Smooth muscle cell (in vitro differentiated cells): ENCODE results near the gene TOM1L2. TPM values are rescaled to one million over a fixed set of nuclear protein-coding genes. Genes with fewer than 3 reads are reported as not detected.

Experiments used
- DNase-seq: peaks from one replicate; lab custom pipeline; 2025; ENCODE audit not compliant: unreplicated experiment; lab: John Stamatoyannopoulos, UW
- H2AFZ ChIP-seq: fragments of 200-600 bp; sonication (generic); 2 replicates; pipeline ENCODE4 v1.6.0; 2016; ENCODE audit warnings: antibody characterized with exemption, low read depth, mild to moderate bottlenecking
- H3F3A ChIP-seq: fragments of 200-600 bp; sonication (generic); 2 replicates; pipeline ENCODE4 v1.6.0; 2017; ENCODE audit warnings: antibody characterized with exemption, low read depth
- H3K27ac ChIP-seq: fragments of 200-600 bp; sonication (generic); 2 replicates; pipeline ENCODE4 v1.5.1; 2016; ENCODE audit warnings: low read depth, mild to moderate bottlenecking
- H3K27me3 ChIP-seq: fragments of 200-600 bp; sonication (generic); 2 replicates; pipeline ENCODE4 v1.6.1; 2016; ENCODE audit warnings: low read depth, mild to moderate bottlenecking
- H3K36me3 ChIP-seq: fragments of 200-600 bp; sonication (generic); 2 replicates; pipeline ENCODE4 v1.5.1; 2016; ENCODE audit warnings: low read depth
- H3K4me1 ChIP-seq: fragments of 200-600 bp; sonication (generic); 2 replicates; pipeline ENCODE4 v1.5.1; 2016; ENCODE audit warnings: low read depth
- H3K4me2 ChIP-seq: fragments of 200-600 bp; sonication (generic); 2 replicates; pipeline ENCODE4 v1.6.0; 2016; ENCODE audit warnings: mild to moderate bottlenecking
- H3K4me3 ChIP-seq: fragments of 200-600 bp; sonication (generic); 2 replicates; pipeline ENCODE4 v1.5.1; 2016; ENCODE audit warnings: mild to moderate bottlenecking
- H3K79me2 ChIP-seq: fragments of 200-600 bp; sonication (generic); 2 replicates; pipeline ENCODE4 v1.6.0; 2016; ENCODE audit warnings: low read depth, mild to moderate bottlenecking
- H3K9ac ChIP-seq: fragments of 200-600 bp; sonication (generic); 2 replicates; pipeline ENCODE4 v1.6.0; 2016; ENCODE audit warnings: low read depth
- H3K9me3 ChIP-seq: fragments of 200-600 bp; sonication (generic); replicated peaks from 2 replicates; pipeline ENCODE4 v1.5.1; 2016; ENCODE audit warnings: low read depth
- H4K20me1 ChIP-seq: fragments of 200-600 bp; sonication (generic); 2 replicates; pipeline ENCODE4 v1.6.0; 2016; ENCODE audit warnings: low read depth
- WGBS: methylation state at CpG from one replicate; pipeline ENCODE4 v1.1.7; 2016; ENCODE audit warnings: low lambda C conversion rate; 5-methylcytosine and 5-hydroxymethylcytosine counted together
- polyA plus RNA-seq: library from polyadenylated mRNA; unstranded; fragments of >200 nt; fragmentation: Nextera tagmentation; extraction: Ambion mirVana; gene quantifications from 2 replicates; pipeline ENCODE4 v1.2.1, GENCODE V29; 2016
- total RNA-seq: library from RNA; depleted of rRNA; stranded (reverse); fragments of >200 nt; gene quantifications from 2 replicates; pipeline ENCODE4 v1.2.3, GENCODE V29; 2014
- TF ChIP-seq, protein P1 (sequence below): fragments of 200-600 bp; sonication (generic); IDR thresholded peaks from 2 replicates; pipeline ENCODE4 v1.5.1; 2017; ENCODE audit warnings: borderline replicate concordance, mild to moderate bottlenecking, antibody characterized with exemption; ENCODE audit not compliant: insufficient read depth, poor library complexity, severe bottlenecking

TOM1L2 gene
- total and polyA plus RNA-seq, 2 experiments from 2014 or later, result 20.3 to 27.0 TPM

DNA sequence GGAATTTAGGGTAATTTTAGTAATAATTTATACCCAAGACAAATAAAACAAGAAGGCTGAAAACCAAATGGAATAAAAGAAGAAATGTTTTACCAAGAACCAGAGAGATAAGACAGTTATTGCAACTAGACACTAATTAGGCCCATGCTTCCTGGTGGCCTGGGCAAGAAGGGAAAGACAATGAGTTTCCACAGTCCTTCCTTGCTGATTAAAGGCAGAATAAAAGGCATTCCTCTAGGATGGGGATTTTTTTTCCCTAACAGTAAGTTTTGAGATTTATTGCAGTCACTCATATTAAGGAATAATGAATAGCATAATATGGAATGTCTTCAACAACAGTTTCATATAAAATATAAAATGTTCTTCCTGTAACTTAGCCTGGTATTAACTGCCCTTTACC lies 41.5 kb downstream of the TOM1L2 start:
- H4K20me1 ChIP-seq, result peaks cover 28% of the 10 kb centered on the region
- H3K79me2 ChIP-seq, result peaks cover 55% of the 10 kb centered on the region
- peak overlapping the region; percentile 46 for H3K27ac ChIP-seq
- H3K4me3 ChIP-seq, result no peak overlapping the region
- H3K9ac ChIP-seq, result no peak overlapping the region
- no peak overlapping the region for H3K4me2 ChIP-seq
- no peaks in the 10 kb centered on the region for H3K36me3 ChIP-seq
- no peaks in the 10 kb centered on the region for H3K9me3 ChIP-seq
- TF ChIP-seq, protein P1, sequence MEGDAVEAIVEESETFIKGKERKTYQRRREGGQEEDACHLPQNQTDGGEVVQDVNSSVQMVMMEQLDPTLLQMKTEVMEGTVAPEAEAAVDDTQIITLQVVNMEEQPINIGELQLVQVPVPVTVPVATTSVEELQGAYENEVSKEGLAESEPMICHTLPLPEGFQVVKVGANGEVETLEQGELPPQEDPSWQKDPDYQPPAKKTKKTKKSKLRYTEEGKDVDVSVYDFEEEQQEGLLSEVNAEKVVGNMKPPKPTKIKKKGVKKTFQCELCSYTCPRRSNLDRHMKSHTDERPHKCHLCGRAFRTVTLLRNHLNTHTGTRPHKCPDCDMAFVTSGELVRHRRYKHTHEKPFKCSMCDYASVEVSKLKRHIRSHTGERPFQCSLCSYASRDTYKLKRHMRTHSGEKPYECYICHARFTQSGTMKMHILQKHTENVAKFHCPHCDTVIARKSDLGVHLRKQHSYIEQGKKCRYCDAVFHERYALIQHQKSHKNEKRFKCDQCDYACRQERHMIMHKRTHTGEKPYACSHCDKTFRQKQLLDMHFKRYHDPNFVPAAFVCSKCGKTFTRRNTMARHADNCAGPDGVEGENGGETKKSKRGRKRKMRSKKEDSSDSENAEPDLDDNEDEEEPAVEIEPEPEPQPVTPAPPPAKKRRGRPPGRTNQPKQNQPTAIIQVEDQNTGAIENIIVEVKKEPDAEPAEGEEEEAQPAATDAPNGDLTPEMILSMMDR, result no peak
- H2AFZ ChIP-seq, result no peak overlapping the region
- peaks cover 28% of the 10 kb centered on the region for H3K4me1 ChIP-seq
- no peak for DNase-seq
- no peaks in the 10 kb centered on the region for H3K27me3 ChIP-seq
- peaks cover 15% of the 10 kb centered on the region for H3F3A ChIP-seq

DNA sequence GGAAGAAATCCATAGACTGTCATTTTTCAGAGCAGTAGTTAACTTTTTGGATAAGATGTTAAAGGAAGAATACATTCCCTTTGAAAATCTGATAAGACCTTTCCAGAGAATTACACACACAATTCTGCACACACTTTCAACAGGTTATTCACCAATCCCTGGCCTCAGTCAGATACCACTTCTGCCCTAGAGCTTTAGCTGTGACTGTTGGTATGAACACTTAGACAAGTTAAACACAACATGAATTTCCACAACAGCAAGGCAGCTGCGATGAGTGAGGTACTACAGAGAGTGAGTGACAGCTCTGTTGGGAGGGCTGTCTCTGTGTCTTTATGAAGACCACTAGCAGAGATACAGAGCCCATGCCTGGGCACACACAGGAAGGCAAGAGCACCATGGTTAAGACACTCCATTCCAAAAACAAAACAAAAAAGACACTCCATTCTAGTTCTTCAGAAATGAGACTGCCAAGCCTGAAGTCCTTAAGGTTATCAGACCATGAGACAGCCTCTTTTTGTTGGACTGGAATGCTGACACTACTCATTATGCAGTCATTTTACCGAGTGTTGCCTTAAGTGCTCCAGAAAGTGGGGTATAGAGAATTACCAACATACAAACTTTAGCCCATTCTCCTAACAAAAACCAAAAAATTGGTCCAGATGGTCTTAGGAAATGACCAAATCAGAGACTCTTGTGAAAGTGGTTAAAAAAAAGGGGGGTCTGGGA lies 42.4 kb downstream of the TOM1L2 start:
- DNase-seq, result no peak
- H3K36me3 ChIP-seq, result no peaks in the 10 kb centered on the region
- peak overlapping the region; percentile 8 for H3K9ac ChIP-seq
- H3K9me3 ChIP-seq, result no peaks in the 10 kb centered on the region
- TF ChIP-seq, protein P1, result no peak
- H4K20me1 ChIP-seq, result peaks cover 20% of the 10 kb centered on the region
- 36% methylated on average over 2 of the region's 2 CpGs for WGBS
- no peak overlapping the region for H3K4me2 ChIP-seq
- H3K4me1 ChIP-seq, result peaks cover 21% of the 10 kb centered on the region
- H3K4me3 ChIP-seq, result no peak overlapping the region
- H2AFZ ChIP-seq, result no peak overlapping the region
- H3F3A ChIP-seq, result peaks cover 8% of the 10 kb centered on the region
- peak overlapping the region; percentile 46 for H3K27ac ChIP-seq
- H3K27me3 ChIP-seq, result no peaks in the 10 kb centered on the region
- H3K79me2 ChIP-seq, result peaks cover 61% of the 10 kb centered on the region

DNA sequence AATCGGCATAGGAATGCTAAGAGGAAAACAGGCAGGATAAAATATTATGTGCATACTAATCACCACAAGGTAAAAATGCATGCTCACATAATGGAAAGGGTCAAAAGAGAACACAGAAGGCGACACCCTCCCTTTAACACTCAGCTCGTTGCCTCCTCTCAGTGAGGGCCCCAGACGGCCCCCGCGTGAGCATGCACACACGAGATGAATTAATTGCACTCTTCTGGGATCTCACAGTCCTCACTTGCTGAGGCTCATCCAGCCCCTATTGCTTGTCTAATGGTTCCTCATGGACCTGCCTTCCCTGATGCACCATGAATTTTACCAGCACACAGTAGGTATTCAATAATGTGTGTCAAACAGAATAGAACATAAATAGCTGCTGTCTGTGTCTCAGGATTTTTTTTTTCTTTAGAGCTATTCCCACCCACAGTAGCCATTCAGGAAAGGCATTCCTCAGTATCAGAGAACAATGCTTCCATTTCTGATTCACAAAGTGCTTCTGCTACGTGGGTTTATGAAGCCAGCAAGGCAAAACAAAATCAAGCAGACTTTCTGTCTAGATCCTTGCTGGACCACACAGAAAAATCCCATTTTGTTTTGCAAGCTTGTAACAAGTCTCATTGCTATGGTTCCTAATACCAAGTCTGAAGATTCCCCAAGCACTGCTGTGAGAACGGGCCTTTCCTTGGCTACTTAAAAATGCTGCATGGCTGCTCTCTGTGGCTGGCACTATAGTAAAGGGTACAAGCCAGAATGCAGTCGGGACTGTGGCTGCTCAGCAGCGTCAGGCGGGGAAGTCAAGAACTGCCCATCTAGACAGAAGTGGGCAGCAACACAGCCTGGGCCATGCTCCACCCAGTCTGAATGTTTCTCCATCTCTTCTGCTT lies 43.6 kb downstream of the TOM1L2 start:
- peaks cover 14% of the 10 kb centered on the region for H4K20me1 ChIP-seq
- 56% methylated on average over 12 of the region's 12 CpGs for WGBS
- no peak overlapping the region for H3K4me3 ChIP-seq
- peaks cover 3% of the 10 kb centered on the region for H3F3A ChIP-seq
- H3K36me3 ChIP-seq, result no peaks in the 10 kb centered on the region
- H3K9me3 ChIP-seq, result no peaks in the 10 kb centered on the region
- peaks cover 13% of the 10 kb centered on the region for H3K4me1 ChIP-seq
- no peak overlapping the region for H3K9ac ChIP-seq
- no peak for DNase-seq
- TF ChIP-seq, protein P1, result no peak
- no peak overlapping the region for H2AFZ ChIP-seq
- H3K79me2 ChIP-seq, result peaks cover 70% of the 10 kb centered on the region
- peak overlapping the region; percentile 46 for H3K27ac ChIP-seq
- peak overlapping the region; percentile 11 for H3K4me2 ChIP-seq
- H3K27me3 ChIP-seq, result no peaks in the 10 kb centered on the region
